Measurements from ENCODE around the gene NTNG1.
A peak's percentile ranks its signal among the peaks of the same experiment; 100 is the strongest.

The NTNG1 gene

DNA sequence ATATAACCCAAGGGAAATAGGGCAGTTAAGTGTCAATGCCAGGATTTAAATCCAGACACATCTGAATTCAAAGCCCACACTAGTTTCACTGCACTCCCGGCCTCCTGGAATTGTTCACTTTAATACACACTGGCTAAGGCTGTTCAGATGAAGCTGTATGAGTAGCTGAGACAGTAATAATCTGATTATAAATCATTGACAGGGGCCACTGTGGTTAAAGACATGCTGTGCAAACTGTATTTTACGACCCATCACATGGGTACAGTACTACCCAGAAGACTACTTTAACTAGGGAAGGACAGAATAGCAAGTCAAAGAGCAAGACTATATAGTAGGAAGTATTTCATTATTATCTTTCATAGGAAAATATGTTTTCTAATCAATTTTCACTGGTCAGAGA lies 16.1 kb upstream of the NTNG1 start:
- TF ChIP-seq TAF1 (IDR thresholded peaks at IDR 0.05; ENCODE audit: borderline replicate concordance, low read depth, low read length) (no peak), POLR2AphosphoS5 (IDR thresholded peaks at IDR 0.05; ENCODE audit: low read depth, low read length) (no peak), POLR2A (IDR thresholded peaks at IDR 0.05; ENCODE audit: low read depth, low read length) (no peak)
- FAIRE-seq (no peak), DNase-seq (ENCODE audit: insufficient read length) (no peak)

- TF ChIP-seq POLR2A (IDR thresholded peaks at IDR 0.05; ENCODE audit: low read depth, low read length) = no peak
- TF ChIP-seq TAF1 (IDR thresholded peaks at IDR 0.05; ENCODE audit: borderline replicate concordance, low read depth, low read length) = no peak
- TF ChIP-seq POLR2AphosphoS5 (IDR thresholded peaks at IDR 0.05; ENCODE audit: low read depth, low read length) = no peak
- FAIRE-seq (no peak), DNase-seq (ENCODE audit: insufficient read length) (no peak)
Measured at GRCh38 chr1:107132195-107132594, 8.6 kb upstream of the NTNG1 start.

DNA sequence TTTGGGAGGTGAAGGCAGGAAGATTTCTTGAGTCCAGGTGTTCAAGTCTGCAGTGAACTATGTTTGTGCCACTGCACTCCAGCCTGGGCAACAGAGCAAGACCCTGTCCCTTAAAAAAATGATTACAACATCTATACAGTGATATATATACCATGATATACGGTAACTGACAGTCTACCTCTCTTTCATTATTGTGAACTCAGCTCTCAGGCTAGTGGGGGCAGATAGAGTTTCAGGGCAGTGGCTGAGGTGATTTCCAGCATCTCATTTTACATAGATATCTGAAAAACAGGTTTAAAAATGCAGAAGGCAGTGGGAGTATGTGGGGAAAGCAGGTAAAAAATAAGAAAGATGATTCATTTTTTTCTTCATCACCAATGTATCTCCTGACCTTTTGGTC lies 8.1 kb upstream of the NTNG1 start:
- DNase-seq (ENCODE audit: insufficient read length) = no peak
- no peak for FAIRE-seq
- TF ChIP-seq TAF1 (IDR thresholded peaks at IDR 0.05; ENCODE audit: borderline replicate concordance, low read depth, low read length) (no peak), POLR2A (IDR thresholded peaks at IDR 0.05; ENCODE audit: low read depth, low read length) (no peak), POLR2AphosphoS5 (IDR thresholded peaks at IDR 0.05; ENCODE audit: low read depth, low read length) (no peak)

- TF ChIP-seq POLR2AphosphoS5 (IDR thresholded peaks at IDR 0.05; ENCODE audit: low read depth, low read length) (no peak), POLR2A (IDR thresholded peaks at IDR 0.05; ENCODE audit: low read depth, low read length) (no peak), TAF1 (IDR thresholded peaks at IDR 0.05; ENCODE audit: borderline replicate concordance, low read depth, low read length) (no peak)
- DNase-seq (ENCODE audit: insufficient read length) = no peak
- FAIRE-seq = peak; percentile 67
Measured at GRCh38 chr1:107135463-107135862, 5.4 kb upstream of the NTNG1 start.

DNA sequence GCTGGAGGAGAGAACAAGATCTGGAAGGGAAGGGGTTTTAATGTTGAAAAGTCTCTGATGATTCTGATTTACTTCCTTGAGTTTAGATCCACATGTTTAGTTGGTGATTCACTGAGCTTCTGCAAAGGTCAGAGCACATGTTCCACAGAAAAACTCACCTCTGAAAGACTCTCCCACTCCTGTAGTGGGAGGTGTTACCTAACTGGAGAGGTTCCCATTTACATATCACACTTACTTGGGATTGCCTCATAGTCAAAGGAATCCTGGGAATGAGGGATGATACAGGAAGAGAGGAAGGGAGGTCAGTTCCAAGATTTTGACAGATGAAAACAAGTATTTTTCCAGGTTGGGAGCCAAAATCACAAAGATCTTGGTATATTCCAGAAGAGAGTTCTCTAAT lies 2.7 kb upstream of the NTNG1 start:
- DNase-seq (ENCODE audit: insufficient read length) (no peak), FAIRE-seq (no peak)
- TF ChIP-seq TAF1 (IDR thresholded peaks at IDR 0.05; ENCODE audit: borderline replicate concordance, low read depth, low read length) = no peak
- TF ChIP-seq POLR2AphosphoS5 (IDR thresholded peaks at IDR 0.05; ENCODE audit: low read depth, low read length) = no peak
- no peak for TF ChIP-seq POLR2A (IDR thresholded peaks at IDR 0.05; ENCODE audit: low read depth, low read length)

DNA sequence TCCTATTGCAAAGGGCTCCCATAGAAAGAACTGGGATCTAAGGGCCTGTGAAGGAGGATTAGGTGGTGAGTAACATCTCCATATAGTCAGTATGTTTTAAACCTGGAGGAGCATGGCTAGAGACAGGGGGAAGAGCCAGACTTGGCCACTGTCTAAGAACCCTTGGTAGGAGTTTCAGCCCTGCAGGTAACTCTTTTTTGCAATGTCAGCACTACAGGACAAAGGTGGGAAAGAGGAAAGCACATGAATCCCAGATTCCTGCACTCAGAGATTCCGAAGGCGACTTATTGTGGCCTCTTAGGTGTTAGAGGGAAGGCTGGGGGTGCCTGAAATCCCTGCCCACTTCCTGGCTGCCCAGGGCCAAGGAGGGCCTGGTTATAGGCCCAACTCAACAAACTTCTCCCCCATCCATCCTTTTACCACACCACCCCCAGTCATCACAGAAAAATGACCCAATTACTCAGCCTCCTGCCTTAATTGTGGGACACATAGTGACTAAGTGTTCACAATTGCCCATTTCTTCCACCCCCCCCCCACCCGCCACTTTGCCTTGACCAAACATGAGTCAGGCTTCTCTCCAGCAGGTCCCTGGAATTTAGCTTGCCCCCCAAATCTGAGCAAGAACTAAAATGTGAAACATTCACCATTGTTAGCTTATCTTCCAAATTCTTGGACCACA lies 1.9 kb upstream of the NTNG1 start:
- DNase-seq (ENCODE audit: insufficient read length) = no peak
- TF ChIP-seq TAF1 (IDR thresholded peaks at IDR 0.05; ENCODE audit: borderline replicate concordance, low read depth, low read length) (no peak), POLR2A (IDR thresholded peaks at IDR 0.05; ENCODE audit: low read depth, low read length) (no peak), POLR2AphosphoS5 (IDR thresholded peaks at IDR 0.05; ENCODE audit: low read depth, low read length) (no peak)
- FAIRE-seq = no peak

GRCh38 chr1:107139833-107140702 lies 771 bp upstream of the NTNG1 start:
- no peak for TF ChIP-seq POLR2A (IDR thresholded peaks at IDR 0.05; ENCODE audit: low read depth, low read length)
- TF ChIP-seq POLR2AphosphoS5 (IDR thresholded peaks at IDR 0.05; ENCODE audit: low read depth, low read length) = no peak
- no peak for TF ChIP-seq TAF1 (IDR thresholded peaks at IDR 0.05; ENCODE audit: borderline replicate concordance, low read depth, low read length)
- DNase-seq (ENCODE audit: insufficient read length) = peak; percentile 11
- FAIRE-seq = no peak

DNA sequence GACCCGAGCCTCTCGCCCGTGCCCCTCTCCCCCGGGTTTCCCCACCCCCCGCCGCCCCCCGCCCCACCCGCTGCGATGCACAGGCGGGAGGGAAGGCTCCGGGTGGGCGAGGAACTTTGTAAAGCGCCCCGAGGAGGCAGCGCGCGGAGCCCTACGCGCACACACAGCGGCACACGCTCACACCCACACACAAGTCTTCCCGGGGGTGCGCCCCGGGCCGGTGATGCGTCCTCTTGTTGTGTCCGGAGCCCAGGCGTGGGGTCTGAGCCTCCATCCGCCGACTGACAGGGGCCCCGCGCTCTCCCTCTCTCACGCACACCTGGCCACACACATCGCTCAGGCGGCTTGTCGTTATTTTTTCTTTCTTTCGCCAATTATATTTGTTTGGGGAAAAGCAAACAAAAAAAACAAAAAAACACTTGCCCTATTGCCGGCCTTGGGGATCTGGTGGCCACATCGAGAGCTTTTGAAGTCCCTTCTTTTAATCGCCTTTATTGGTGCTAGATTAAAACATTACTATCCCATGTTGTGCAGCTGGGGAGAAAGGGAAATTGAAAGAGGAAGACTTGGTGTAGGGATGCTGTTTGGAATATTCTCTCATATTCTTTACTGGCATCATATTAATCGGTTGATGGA lies 770 bp downstream of the NTNG1 start:
- no peak for DNase-seq (ENCODE audit: insufficient read length)

DNA sequence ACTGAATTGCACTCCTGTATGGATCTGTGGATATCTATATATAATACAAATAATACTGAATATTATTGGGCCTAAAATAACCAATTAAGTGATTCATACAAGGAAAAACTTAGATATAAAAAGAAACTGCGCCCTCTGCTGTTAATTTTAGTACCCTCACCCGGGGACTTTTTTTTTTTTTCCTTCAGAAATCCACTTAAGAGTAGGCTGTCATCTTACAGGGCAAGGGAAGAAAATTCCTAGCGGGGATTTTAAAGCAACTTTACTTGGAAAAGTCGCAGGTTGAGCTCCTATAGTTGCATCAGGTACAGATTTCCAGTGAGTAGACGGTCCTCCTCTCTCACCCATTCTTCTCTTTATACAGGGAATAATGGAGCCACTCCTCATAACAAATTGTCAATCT lies 1.3 kb downstream of the NTNG1 start:
- FAIRE-seq (peak; percentile 9), DNase-seq (ENCODE audit: insufficient read length) (no peak)

More for the DNA sequence above, 770 bp downstream of the NTNG1 start:
- FAIRE-seq = peak; percentile 27
- TF ChIP-seq TAF1 (IDR thresholded peaks at IDR 0.05; ENCODE audit: borderline replicate concordance, low read depth, low read length) (no peak), POLR2A (IDR thresholded peaks at IDR 0.05; ENCODE audit: low read depth, low read length) (no peak), POLR2AphosphoS5 (IDR thresholded peaks at IDR 0.05; ENCODE audit: low read depth, low read length) (no peak)

GRCh38 chr1:107142666-107143065 lies 1.8 kb downstream of the NTNG1 start:
- FAIRE-seq (no peak), DNase-seq (ENCODE audit: insufficient read length) (no peak)
- TF ChIP-seq POLR2AphosphoS5 (IDR thresholded peaks at IDR 0.05; ENCODE audit: low read depth, low read length) (no peak), POLR2A (IDR thresholded peaks at IDR 0.05; ENCODE audit: low read depth, low read length) (no peak), TAF1 (IDR thresholded peaks at IDR 0.05; ENCODE audit: borderline replicate concordance, low read depth, low read length) (no peak)

More for the DNA sequence above, 1.3 kb downstream of the NTNG1 start:
- TF ChIP-seq TAF1 (IDR thresholded peaks at IDR 0.05; ENCODE audit: borderline replicate concordance, low read depth, low read length) (no peak), POLR2AphosphoS5 (IDR thresholded peaks at IDR 0.05; ENCODE audit: low read depth, low read length) (no peak), POLR2A (IDR thresholded peaks at IDR 0.05; ENCODE audit: low read depth, low read length) (no peak)

DNA sequence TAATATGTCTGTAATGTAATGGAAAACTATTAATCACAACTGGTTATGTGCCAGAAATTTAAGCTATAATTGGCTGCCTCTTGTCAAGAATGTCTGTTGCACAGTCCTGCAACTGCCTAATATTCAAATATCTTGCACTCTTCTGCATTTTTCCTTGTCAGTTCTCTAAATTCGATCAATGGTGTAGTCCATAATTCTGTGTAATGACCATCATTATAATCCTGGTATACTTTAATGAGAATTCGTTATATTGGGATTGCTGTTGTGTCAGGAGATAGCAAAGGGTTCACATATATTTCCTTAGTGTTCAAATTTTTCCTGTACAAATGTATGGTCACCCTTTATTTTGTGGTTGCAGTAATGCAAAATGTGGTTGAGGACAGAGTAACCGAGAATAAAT lies 4.8 kb downstream of the NTNG1 start:
- no peak for TF ChIP-seq POLR2A (IDR thresholded peaks at IDR 0.05; ENCODE audit: low read depth, low read length)
- no peak for TF ChIP-seq TAF1 (IDR thresholded peaks at IDR 0.05; ENCODE audit: borderline replicate concordance, low read depth, low read length)
- no peak for TF ChIP-seq POLR2AphosphoS5 (IDR thresholded peaks at IDR 0.05; ENCODE audit: low read depth, low read length)
- FAIRE-seq (no peak), DNase-seq (ENCODE audit: insufficient read length) (no peak)
